Renal cortex interstitium (tissue), 11 donors: ENCODE data around the gene SRGAP3. TPM values are rescaled to one million over a fixed set of nuclear protein-coding genes. Genes with fewer than 3 reads are reported as not detected.

ENCODE experiments used
- DNase-seq, 11 donors: peaks; one replicate each; pipeline ENCODE4 v3.0.0-alpha.2; 2013; ENCODE audit warnings: low read depth in 9 of 11, low spot score in 4 of 11; ENCODE audit errors: extremely low read depth in 1 of 11
- polyA plus RNA-seq, 3 donors: library from polyadenylated mRNA; unstranded; fragments of 120-200 nt; gene quantifications; one replicate each; pipeline ENCODE4 v1.2.1, GENCODE V29; 2013; ENCODE audit not compliant: insufficient read length in 3 of 3

The SRGAP3 gene
- polyA plus RNA-seq, 3 donors = 15.0 to 28.4 (median 16.2) TPM

- no peak for DNase-seq
Observed at GRCh38 chr3:9022305-9023225, 226.9 kb downstream of the SRGAP3 start.

- no peak for DNase-seq
Observed at GRCh38 chr3:9021271-9022009, 228.0 kb downstream of the SRGAP3 start.

GRCh38 chr3:9020426-9020825 lies 229.0 kb downstream of the SRGAP3 start:
- DNase-seq = no peak

- DNase-seq = no peak
Observed at GRCh38 chr3:9019259-9019961, 230.0 kb downstream of the SRGAP3 start.

- DNase-seq = no peak
Observed at GRCh38 chr3:9015250-9015649, 234.2 kb downstream of the SRGAP3 start.

- DNase-seq = no peak
Observed at GRCh38 chr3:9013782-9014563, 235.5 kb downstream of the SRGAP3 start.

GRCh38 chr3:9012521-9012920 lies 236.9 kb downstream of the SRGAP3 start:
- DNase-seq = no peak

- no peak for DNase-seq
Observed at GRCh38 chr3:9009976-9010545, 239.4 kb downstream of the SRGAP3 start.

GRCh38 chr3:9008550-9009255 lies 240.7 kb downstream of the SRGAP3 start:
- DNase-seq = no peak

GRCh38 chr3:9007928-9008327 lies 241.5 kb downstream of the SRGAP3 start:
- DNase-seq = no peak

- no peak for DNase-seq
Observed at GRCh38 chr3:9007213-9007612, 242.2 kb downstream of the SRGAP3 start.

GRCh38 chr3:9000041-9000440 lies 249.4 kb downstream of the SRGAP3 start:
- no peak for DNase-seq

GRCh38 chr3:8997151-8997550 lies 252.3 kb downstream of the SRGAP3 start:
- no peak for DNase-seq

GRCh38 chr3:8996681-8997121 lies 252.7 kb downstream of the SRGAP3 start:
- peak in 4 of 11 donors; percentile 15 to 41 (median 32) for DNase-seq

GRCh38 chr3:8996216-8996615 lies 253.2 kb downstream of the SRGAP3 start:
- no peak for DNase-seq

- no peak for DNase-seq
Observed at GRCh38 chr3:8994226-8994625, 255.2 kb downstream of the SRGAP3 start.

GRCh38 chr3:8993331-8993730 lies 256.1 kb downstream of the SRGAP3 start:
- DNase-seq = no peak

- DNase-seq = no peak
Observed at GRCh38 chr3:8992854-8993253, 256.6 kb downstream of the SRGAP3 start.
